ENCODE measurements around the gene OLFM2.

- TF ChIP-seq CTCF (IDR thresholded peaks at IDR 0.05; ENCODE audit: insufficient read depth, low read length): no peak
- no peak for TF ChIP-seq POLR2AphosphoS5 (IDR thresholded peaks at IDR 0.05; ENCODE audit: low read depth)
- TF ChIP-seq GABPA (IDR thresholded peaks at IDR 0.05; ENCODE audit: low read depth): no peak
- TF ChIP-seq SPI1 (IDR thresholded peaks at IDR 0.05; ENCODE audit: borderline replicate concordance, low read depth): no peak
- TF ChIP-seq, protein P1, sequence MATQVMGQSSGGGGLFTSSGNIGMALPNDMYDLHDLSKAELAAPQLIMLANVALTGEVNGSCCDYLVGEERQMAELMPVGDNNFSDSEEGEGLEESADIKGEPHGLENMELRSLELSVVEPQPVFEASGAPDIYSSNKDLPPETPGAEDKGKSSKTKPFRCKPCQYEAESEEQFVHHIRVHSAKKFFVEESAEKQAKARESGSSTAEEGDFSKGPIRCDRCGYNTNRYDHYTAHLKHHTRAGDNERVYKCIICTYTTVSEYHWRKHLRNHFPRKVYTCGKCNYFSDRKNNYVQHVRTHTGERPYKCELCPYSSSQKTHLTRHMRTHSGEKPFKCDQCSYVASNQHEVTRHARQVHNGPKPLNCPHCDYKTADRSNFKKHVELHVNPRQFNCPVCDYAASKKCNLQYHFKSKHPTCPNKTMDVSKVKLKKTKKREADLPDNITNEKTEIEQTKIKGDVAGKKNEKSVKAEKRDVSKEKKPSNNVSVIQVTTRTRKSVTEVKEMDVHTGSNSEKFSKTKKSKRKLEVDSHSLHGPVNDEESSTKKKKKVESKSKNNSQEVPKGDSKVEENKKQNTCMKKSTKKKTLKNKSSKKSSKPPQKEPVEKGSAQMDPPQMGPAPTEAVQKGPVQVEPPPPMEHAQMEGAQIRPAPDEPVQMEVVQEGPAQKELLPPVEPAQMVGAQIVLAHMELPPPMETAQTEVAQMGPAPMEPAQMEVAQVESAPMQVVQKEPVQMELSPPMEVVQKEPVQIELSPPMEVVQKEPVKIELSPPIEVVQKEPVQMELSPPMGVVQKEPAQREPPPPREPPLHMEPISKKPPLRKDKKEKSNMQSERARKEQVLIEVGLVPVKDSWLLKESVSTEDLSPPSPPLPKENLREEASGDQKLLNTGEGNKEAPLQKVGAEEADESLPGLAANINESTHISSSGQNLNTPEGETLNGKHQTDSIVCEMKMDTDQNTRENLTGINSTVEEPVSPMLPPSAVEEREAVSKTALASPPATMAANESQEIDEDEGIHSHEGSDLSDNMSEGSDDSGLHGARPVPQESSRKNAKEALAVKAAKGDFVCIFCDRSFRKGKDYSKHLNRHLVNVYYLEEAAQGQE (IDR thresholded peaks at IDR 0.05; ENCODE audit: insufficient replicate concordance, low read depth): no peak
Measured at GRCh38 chr19:9819596-9819909, 116.8 kb downstream of the OLFM2 start.
